Measurements from ENCODE around the gene PAK1.
A peak's percentile ranks its signal among the peaks of the same experiment; 100 is the strongest.

Gene PAK1

DNA sequence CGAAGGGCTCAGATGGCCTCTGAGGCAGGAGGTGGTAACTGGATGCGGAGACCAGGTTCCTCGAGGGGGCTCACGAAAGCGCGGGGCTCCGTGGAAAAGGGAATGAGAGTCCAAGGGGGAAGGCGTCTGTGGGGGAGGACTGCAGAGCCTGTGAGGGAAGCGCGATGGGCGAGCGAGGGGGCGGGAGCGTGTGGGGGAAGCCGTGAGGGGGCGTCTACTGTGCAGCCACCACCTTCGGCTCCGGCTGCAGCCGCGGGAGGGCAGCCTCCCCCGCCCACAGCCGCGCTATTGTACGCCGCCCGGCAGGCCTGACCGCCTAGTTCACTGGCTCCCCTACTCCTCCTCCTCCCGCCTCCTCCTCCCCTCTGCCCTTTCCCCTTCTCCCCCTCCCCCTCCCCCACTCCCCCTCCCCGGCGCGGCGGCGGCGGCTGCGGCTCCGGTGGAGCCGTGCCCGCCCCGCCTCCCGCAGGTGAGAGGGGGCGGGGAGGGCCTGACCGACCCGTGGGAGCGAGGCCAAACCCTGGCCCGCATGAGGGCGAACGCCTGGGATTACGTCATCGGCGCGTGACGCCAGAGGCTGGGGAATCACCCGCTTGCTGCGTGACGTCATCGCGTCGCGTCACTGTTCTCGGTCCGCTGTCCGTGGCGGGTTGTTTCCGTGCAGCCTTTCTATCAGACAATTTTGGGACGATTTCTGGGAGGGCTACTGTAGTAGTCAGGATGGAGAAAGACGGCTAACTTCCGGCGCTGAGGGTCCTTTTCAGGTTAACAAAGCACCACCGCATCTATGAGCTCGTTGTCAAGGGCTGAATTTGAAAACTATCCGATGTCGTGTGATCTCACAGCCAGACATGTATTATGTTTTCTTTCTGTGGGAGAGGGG is at the start of gene PAK1:
TSS of gene PAK1 (minus strand) at position 294 of the 883 bp plus-strand sequence. CDS start 81,574 bp downstream, outside the sequence.
- Histone ChIP-seq H3K4me3 (ENCODE audit: low read length in 2 of 2) (peak within 1 kb of the TSS; percentile 57 to 75), H3K36me3 (ENCODE audit: control insufficient read depth in 2 of 2, insufficient read depth in 2 of 2, low read length in 2 of 2) (no peaks in the 10 kb centered on the region), H3K27ac (ENCODE audit: low read length) (peak within 1 kb of the TSS; percentile 58), H3K4me1 (ENCODE audit: control insufficient read depth, insufficient read depth, low read length) (no peaks in the 10 kb centered on the region), H3K27me3 (ENCODE audit: control insufficient read depth in 1 of 2, insufficient read depth in 2 of 2, low read length in 2 of 2) (no peaks in the 10 kb centered on the region), H3K9me3 (ENCODE audit: control insufficient read depth in 2 of 2, low read length in 2 of 2) (no peaks in the 10 kb centered on the region), H3K9ac (ENCODE audit: low read length in 2 of 2) (peak within 1 kb of the TSS; percentile 71 to 73)

GRCh38 chr11:77522215-77522614 is 48.3 kb upstream of the PAK1 start:
- no peaks in the 10 kb centered on the region for H3K4me1 ChIP-seq (ENCODE audit: control insufficient read depth, insufficient read depth, low read length)
- no peaks in the 10 kb centered on the region for H3K9me3 ChIP-seq (ENCODE audit: control insufficient read depth in 2 of 2, low read length in 2 of 2)
- no peaks in the 10 kb centered on the region for H3K36me3 ChIP-seq (ENCODE audit: control insufficient read depth in 2 of 2, insufficient read depth in 2 of 2, low read length in 2 of 2)
- H3K27me3 ChIP-seq (ENCODE audit: control insufficient read depth in 1 of 2, insufficient read depth in 2 of 2, low read length in 2 of 2): no peaks in the 10 kb centered on the region
- no peak overlapping the region for H3K9ac ChIP-seq (ENCODE audit: low read length in 2 of 2)
- no peak overlapping the region for H3K27ac ChIP-seq (ENCODE audit: low read length)
- H3K4me3 ChIP-seq (ENCODE audit: low read length in 2 of 2): no peak overlapping the region

DNA sequence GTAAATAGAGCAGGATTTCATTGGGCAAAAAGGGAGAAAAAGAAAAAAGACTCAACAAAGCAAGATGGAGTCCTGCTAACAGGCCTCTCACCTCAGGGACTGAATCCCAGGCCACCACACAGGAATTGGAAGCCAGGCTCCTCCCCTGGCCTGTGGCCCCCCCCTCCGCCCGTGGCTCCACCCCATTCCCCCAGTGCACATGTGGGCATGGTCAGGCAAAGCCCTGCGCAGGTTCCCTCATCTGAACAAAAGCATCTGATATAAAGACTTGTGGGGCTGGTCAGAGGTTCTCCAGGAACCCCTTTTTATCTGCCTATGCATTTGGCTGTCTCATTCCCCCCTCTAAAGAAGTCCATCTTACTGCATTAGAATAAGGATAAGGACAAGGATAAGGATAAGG is 46.0 kb upstream of the PAK1 start:
- H3K9me3 ChIP-seq (ENCODE audit: control insufficient read depth in 2 of 2, low read length in 2 of 2): no peaks in the 10 kb centered on the region
- H3K27me3 ChIP-seq (ENCODE audit: control insufficient read depth in 1 of 2, insufficient read depth in 2 of 2, low read length in 2 of 2): no peaks in the 10 kb centered on the region
- no peaks in the 10 kb centered on the region for H3K4me1 ChIP-seq (ENCODE audit: control insufficient read depth, insufficient read depth, low read length)
- H3K36me3 ChIP-seq (ENCODE audit: control insufficient read depth in 2 of 2, insufficient read depth in 2 of 2, low read length in 2 of 2): no peaks in the 10 kb centered on the region
- no peak overlapping the region for H3K27ac ChIP-seq (ENCODE audit: low read length)
- no peak overlapping the region for H3K9ac ChIP-seq (ENCODE audit: low read length in 2 of 2)
- H3K4me3 ChIP-seq (ENCODE audit: low read length in 2 of 2): no peak overlapping the region

GRCh38 chr11:77518471-77518870 is 44.6 kb upstream of the PAK1 start:
- H3K36me3 ChIP-seq (ENCODE audit: control insufficient read depth in 2 of 2, insufficient read depth in 2 of 2, low read length in 2 of 2): no peaks in the 10 kb centered on the region
- no peak overlapping the region for H3K9ac ChIP-seq (ENCODE audit: low read length in 2 of 2)
- no peak overlapping the region for H3K27ac ChIP-seq (ENCODE audit: low read length)

GRCh38 chr11:77517753-77518152 is 43.9 kb upstream of the PAK1 start:
- Histone ChIP-seq H3K9me3 (ENCODE audit: control insufficient read depth in 2 of 2, low read length in 2 of 2) (no peaks in the 10 kb centered on the region), H3K27me3 (ENCODE audit: control insufficient read depth in 1 of 2, insufficient read depth in 2 of 2, low read length in 2 of 2) (no peaks in the 10 kb centered on the region), H3K4me3 (ENCODE audit: low read length in 2 of 2) (no peak overlapping the region), H3K36me3 (ENCODE audit: control insufficient read depth in 2 of 2, insufficient read depth in 2 of 2, low read length in 2 of 2) (no peaks in the 10 kb centered on the region), H3K4me1 (ENCODE audit: control insufficient read depth, insufficient read depth, low read length) (no peaks in the 10 kb centered on the region), H3K9ac (ENCODE audit: low read length in 2 of 2) (no peak overlapping the region), H3K27ac (ENCODE audit: low read length) (no peak overlapping the region)

More at GRCh38 chr11:77518471-77518870, 44.6 kb upstream of the PAK1 start:
- Histone ChIP-seq H3K9me3 (ENCODE audit: control insufficient read depth in 2 of 2, low read length in 2 of 2) (no peaks in the 10 kb centered on the region), H3K4me3 (ENCODE audit: low read length in 2 of 2) (no peak overlapping the region), H3K27me3 (ENCODE audit: control insufficient read depth in 1 of 2, insufficient read depth in 2 of 2, low read length in 2 of 2) (no peaks in the 10 kb centered on the region), H3K4me1 (ENCODE audit: control insufficient read depth, insufficient read depth, low read length) (no peaks in the 10 kb centered on the region)

DNA sequence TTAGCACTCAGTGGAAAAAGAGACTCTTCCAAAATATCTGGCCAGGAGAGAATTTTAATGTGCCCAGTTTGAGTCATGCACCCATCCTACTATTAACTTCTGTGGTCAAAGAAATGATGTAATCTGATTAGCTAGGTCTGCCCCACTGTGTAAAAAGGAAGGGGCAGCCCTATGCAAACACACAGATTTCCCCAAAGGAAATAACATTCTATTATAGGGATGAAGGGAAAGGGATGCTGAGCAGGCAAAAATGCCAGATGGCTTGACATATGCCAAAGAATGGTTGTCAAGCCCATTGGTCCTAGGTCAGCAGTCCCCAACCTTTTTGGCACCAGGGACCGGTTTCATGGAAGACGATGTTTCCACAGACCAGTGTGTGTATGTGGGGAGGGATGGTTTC is 43.3 kb upstream of the PAK1 start:
- Histone ChIP-seq H3K36me3 (ENCODE audit: control insufficient read depth in 2 of 2, insufficient read depth in 2 of 2, low read length in 2 of 2) (no peaks in the 10 kb centered on the region), H3K4me1 (ENCODE audit: control insufficient read depth, insufficient read depth, low read length) (no peaks in the 10 kb centered on the region), H3K9me3 (ENCODE audit: control insufficient read depth in 2 of 2, low read length in 2 of 2) (no peaks in the 10 kb centered on the region), H3K4me3 (ENCODE audit: low read length in 2 of 2) (no peak overlapping the region), H3K27me3 (ENCODE audit: control insufficient read depth in 1 of 2, insufficient read depth in 2 of 2, low read length in 2 of 2) (no peaks in the 10 kb centered on the region), H3K27ac (ENCODE audit: low read length) (no peak overlapping the region), H3K9ac (ENCODE audit: low read length in 2 of 2) (no peak overlapping the region)

DNA sequence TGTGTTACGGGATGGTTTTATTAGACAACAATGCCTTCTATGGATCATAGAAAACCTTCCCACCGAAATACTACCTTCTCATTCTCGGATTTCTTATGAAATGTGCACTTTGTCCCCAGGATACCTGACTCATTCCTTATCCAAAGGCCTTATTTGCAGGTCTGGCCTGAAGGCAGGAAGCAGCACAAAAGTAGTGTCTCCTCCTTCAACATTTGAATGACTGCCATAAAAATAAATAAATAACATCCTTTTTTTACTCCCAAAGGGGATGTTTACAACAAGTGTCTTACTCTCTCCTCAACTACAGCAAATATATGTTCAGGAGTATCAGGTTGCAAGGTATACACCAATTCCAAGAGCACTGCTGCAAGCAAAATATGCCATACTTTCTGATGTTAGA is 41.6 kb upstream of the PAK1 start:
- no peak overlapping the region for H3K27ac ChIP-seq (ENCODE audit: low read length)
- H3K36me3 ChIP-seq (ENCODE audit: control insufficient read depth in 2 of 2, insufficient read depth in 2 of 2, low read length in 2 of 2): no peaks in the 10 kb centered on the region
- no peak overlapping the region for H3K4me3 ChIP-seq (ENCODE audit: low read length in 2 of 2)
- H3K4me1 ChIP-seq (ENCODE audit: control insufficient read depth, insufficient read depth, low read length): no peaks in the 10 kb centered on the region
- no peaks in the 10 kb centered on the region for H3K9me3 ChIP-seq (ENCODE audit: control insufficient read depth in 2 of 2, low read length in 2 of 2)
- H3K27me3 ChIP-seq (ENCODE audit: control insufficient read depth in 1 of 2, insufficient read depth in 2 of 2, low read length in 2 of 2): peaks cover 0 to 2% of the 10 kb centered on the region in 2 donors
- no peak overlapping the region for H3K9ac ChIP-seq (ENCODE audit: low read length in 2 of 2)

DNA sequence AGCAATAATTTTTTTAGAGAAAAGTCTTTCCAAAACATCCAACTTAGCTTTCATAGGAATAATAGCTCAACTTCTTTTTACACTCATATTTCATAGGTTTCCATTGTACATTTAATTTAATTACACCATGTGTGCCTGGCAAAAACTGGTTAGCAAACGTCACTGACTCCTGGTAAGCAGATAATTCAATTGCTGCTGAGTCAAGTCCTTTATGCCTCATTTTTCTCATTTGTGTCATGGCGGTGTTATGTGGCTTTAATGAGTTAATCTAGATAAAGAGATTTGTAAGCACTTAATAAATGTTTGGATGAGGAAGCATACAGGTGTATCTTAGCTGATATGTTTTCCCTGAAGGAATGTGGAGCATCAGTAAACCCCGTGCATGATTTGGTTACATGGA is 41.2 kb upstream of the PAK1 start:
- H3K27ac ChIP-seq (ENCODE audit: low read length): no peak overlapping the region

GRCh38 chr11:77512092-77512491 is 38.2 kb upstream of the PAK1 start:
- H3K27ac ChIP-seq (ENCODE audit: low read length): no peak overlapping the region
- H3K9ac ChIP-seq (ENCODE audit: low read length in 2 of 2): no peak overlapping the region
- H3K36me3 ChIP-seq (ENCODE audit: control insufficient read depth in 2 of 2, insufficient read depth in 2 of 2, low read length in 2 of 2): no peaks in the 10 kb centered on the region
- H3K4me3 ChIP-seq (ENCODE audit: low read length in 2 of 2): no peak overlapping the region
- H3K4me1 ChIP-seq (ENCODE audit: control insufficient read depth, insufficient read depth, low read length): no peaks in the 10 kb centered on the region
- peaks cover 0 to 2% of the 10 kb centered on the region in 2 donors for H3K27me3 ChIP-seq (ENCODE audit: control insufficient read depth in 1 of 2, insufficient read depth in 2 of 2, low read length in 2 of 2)
- H3K9me3 ChIP-seq (ENCODE audit: control insufficient read depth in 2 of 2, low read length in 2 of 2): no peaks in the 10 kb centered on the region

More for the DNA sequence above, 41.2 kb upstream of the PAK1 start:
- Histone ChIP-seq H3K4me1 (ENCODE audit: control insufficient read depth, insufficient read depth, low read length) (no peaks in the 10 kb centered on the region), H3K4me3 (ENCODE audit: low read length in 2 of 2) (no peak overlapping the region), H3K9ac (ENCODE audit: low read length in 2 of 2) (no peak overlapping the region), H3K27me3 (ENCODE audit: control insufficient read depth in 1 of 2, insufficient read depth in 2 of 2, low read length in 2 of 2) (peaks cover 0 to 2% of the 10 kb centered on the region in 2 donors), H3K9me3 (ENCODE audit: control insufficient read depth in 2 of 2, low read length in 2 of 2) (no peaks in the 10 kb centered on the region), H3K36me3 (ENCODE audit: control insufficient read depth in 2 of 2, insufficient read depth in 2 of 2, low read length in 2 of 2) (no peaks in the 10 kb centered on the region)

DNA sequence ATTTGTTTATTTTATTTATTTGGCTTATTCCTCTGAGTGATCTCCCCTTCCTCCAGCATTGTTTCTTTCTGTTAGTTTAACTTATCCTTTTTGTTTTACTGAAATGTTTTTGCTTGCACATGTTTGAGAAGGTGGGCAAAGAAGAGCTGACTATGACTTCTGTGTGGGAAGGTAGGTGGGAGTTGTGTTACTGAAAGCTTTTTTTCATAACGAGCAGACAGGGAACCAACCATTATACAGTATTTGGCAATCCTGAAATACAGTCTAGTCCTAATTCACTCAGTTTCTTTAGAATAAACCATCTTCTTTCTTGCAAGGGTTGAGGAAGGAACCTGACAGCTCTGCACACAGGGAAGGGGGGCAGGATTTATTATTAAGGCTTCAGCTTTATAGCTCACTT is 37.0 kb upstream of the PAK1 start:
- Histone ChIP-seq H3K27me3 (ENCODE audit: control insufficient read depth in 1 of 2, insufficient read depth in 2 of 2, low read length in 2 of 2) (peaks cover 0 to 2% of the 10 kb centered on the region in 2 donors), H3K36me3 (ENCODE audit: control insufficient read depth in 2 of 2, insufficient read depth in 2 of 2, low read length in 2 of 2) (no peaks in the 10 kb centered on the region), H3K27ac (ENCODE audit: low read length) (no peak overlapping the region), H3K9ac (ENCODE audit: low read length in 2 of 2) (no peak overlapping the region), H3K4me3 (ENCODE audit: low read length in 2 of 2) (no peak overlapping the region), H3K4me1 (ENCODE audit: control insufficient read depth, insufficient read depth, low read length) (no peaks in the 10 kb centered on the region), H3K9me3 (ENCODE audit: control insufficient read depth in 2 of 2, low read length in 2 of 2) (no peaks in the 10 kb centered on the region)

GRCh38 chr11:77510095-77510494 is 36.2 kb upstream of the PAK1 start:
- H3K36me3 ChIP-seq (ENCODE audit: control insufficient read depth in 2 of 2, insufficient read depth in 2 of 2, low read length in 2 of 2): no peaks in the 10 kb centered on the region
- H3K9ac ChIP-seq (ENCODE audit: low read length in 2 of 2): no peak overlapping the region
- peaks cover 0 to 2% of the 10 kb centered on the region in 2 donors for H3K27me3 ChIP-seq (ENCODE audit: control insufficient read depth in 1 of 2, insufficient read depth in 2 of 2, low read length in 2 of 2)
- no peak overlapping the region for H3K4me3 ChIP-seq (ENCODE audit: low read length in 2 of 2)
- H3K27ac ChIP-seq (ENCODE audit: low read length): no peak overlapping the region
- H3K4me1 ChIP-seq (ENCODE audit: control insufficient read depth, insufficient read depth, low read length): no peaks in the 10 kb centered on the region
- H3K9me3 ChIP-seq (ENCODE audit: control insufficient read depth in 2 of 2, low read length in 2 of 2): no peaks in the 10 kb centered on the region

Data from stomach smooth muscle (tissue), 2 donors.